ENCODE data around the gene CX3CL1.
"Not testable (repeated sequence)": the region's sequence is repeated elsewhere in the genome, so short reads cannot be mapped to it uniquely, and the experiment has no call there.

The CX3CL1 gene

GRCh38 chr16:57358086-57358420 is 14.2 kb upstream of the CX3CL1 start:
- no peak for DNase-seq

GRCh38 chr16:57358527-57359095 is 13.7 kb upstream of the CX3CL1 start, which contains the start of gene CCL22:
TSS of gene CCL22 (plus strand) at chr16:57358783. CDS start at chr16:57358817, 34 bp downstream.
- DNase-seq: no peak

- DNase-seq: no peak
These were observed 11.9 kb upstream of the CX3CL1 start for GRCh38 chr16:57360321-57360935.

GRCh38 chr16:57361404-57361803 is 10.9 kb upstream of the CX3CL1 start:
- DNase-seq: no peak

- DNase-seq: no peak
These were observed 8.1 kb upstream of the CX3CL1 start for GRCh38 chr16:57364143-57364542.

GRCh38 chr16:57366544-57367040 is 5.7 kb upstream of the CX3CL1 start:
- no peak for DNase-seq

GRCh38 chr16:57367116-57367752 is 5.1 kb upstream of the CX3CL1 start:
- no peak for DNase-seq

GRCh38 chr16:57371494-57372371 is 557 bp upstream of the CX3CL1 start:
- no peak for DNase-seq

GRCh38 chr16:57373117-57373947 is 1.0 kb downstream of the CX3CL1 start:
- DNase-seq: no peak

- DNase-seq: no peak
These were observed 1.8 kb downstream of the CX3CL1 start for GRCh38 chr16:57374067-57374534.

GRCh38 chr16:57374925-57375465 is 2.7 kb downstream of the CX3CL1 start:
- not testable (repeated sequence) for DNase-seq

- DNase-seq: no peak
These were observed 4.1 kb downstream of the CX3CL1 start for GRCh38 chr16:57376313-57376818.

- no peak for DNase-seq
These were observed 5.0 kb downstream of the CX3CL1 start for GRCh38 chr16:57377080-57377841.

- DNase-seq: no peak
These were observed 7.3 kb downstream of the CX3CL1 start for GRCh38 chr16:57379579-57379978.

GRCh38 chr16:57380671-57381462 is 8.6 kb downstream of the CX3CL1 start:
- DNase-seq: no peak

GRCh38 chr16:57381791-57382534 is 9.7 kb downstream of the CX3CL1 start:
- no peak for DNase-seq

GRCh38 chr16:57382535-57383275 is 10.4 kb downstream of the CX3CL1 start:
- no peak for DNase-seq

Data from activated CD4-positive, alpha-beta T cell treated with anti-CD3 and anti-CD28 coated beads, Interleukin-2, amount 50 U/mL, for 1 hour (primary cell).